ENCODE results near the gene ZNF253.

Gene ZNF253

GRCh38 chr19:19938449-19938848, 72.8 kb downstream of the ZNF253 start:
- Histone ChIP-seq H3K9me3 (peaks cover 48% of the 10 kb centered on the region), H3K4me3 (ENCODE audit: low read depth in 1 of 2, low read length in 1 of 2) (no peak overlapping the region)

GRCh38 chr19:19943848-19944582, 78.3 kb downstream of the ZNF253 start:
- H3K27ac ChIP-seq = no peak overlapping the region
- H3K4me3 ChIP-seq (ENCODE audit: low read depth in 1 of 2, low read length in 1 of 2) = no peak overlapping the region
- no peaks in the 10 kb centered on the region for H3K4me1 ChIP-seq (ENCODE audit: control insufficient read depth in 1 of 2, insufficient read depth in 1 of 2, low read depth in 1 of 2, low read length in 1 of 2)
- no peak for TF ChIP-seq CTCF (IDR thresholded peaks at IDR 0.05)
- H3K36me3 ChIP-seq = no peaks in the 10 kb centered on the region
- H3K9me3 ChIP-seq = peaks cover 9% of the 10 kb centered on the region
- no peaks in the 10 kb centered on the region for H3K27me3 ChIP-seq

More at GRCh38 chr19:19938449-19938848, 72.8 kb downstream of the ZNF253 start:
- TF ChIP-seq CTCF (IDR thresholded peaks at IDR 0.05) = no peak
- Histone ChIP-seq H3K4me1 (ENCODE audit: control insufficient read depth in 1 of 2, insufficient read depth in 1 of 2, low read depth in 1 of 2, low read length in 1 of 2) (no peaks in the 10 kb centered on the region), H3K36me3 (peaks cover 4% of the 10 kb centered on the region), H3K27me3 (no peaks in the 10 kb centered on the region), H3K27ac (no peak overlapping the region)

Data from neutrophil (primary cell).